GM23338 (cell line): ENCODE results near the gene KARS1. TPM values are rescaled to one million over a fixed set of nuclear protein-coding genes. Genes with fewer than 3 reads are reported as not detected.

ENCODE experiments used
- CREB1 ChIP-seq: fragments of 250-450 bp; sonication (Bioruptor Pico); IDR thresholded peaks from 2 replicates; pipeline ENCODE4 v1.5.0; 2020; ENCODE audit warnings: low read depth, mild to moderate bottlenecking, moderate library complexity
- CTCF ChIP-seq, 2 experiments: fragments of 200-600 bp in 1 of 2; sonication (generic) in 1 of 2; conservative IDR thresholded peaks; 2 replicates each; pipeline versions ENCODE4 v1.5.1 to v1.6.1; 2016 to 2017; ENCODE audit warnings: antibody characterized with exemption in 2 of 2, low read depth in 2 of 2, mild to moderate bottlenecking in 2 of 2, moderate library complexity in 1 of 2
- ETS1 ChIP-seq: IDR thresholded peaks from 2 replicates; pipeline ENCODE4 v1.6.1; 2016; ENCODE audit warnings: antibody characterized with exemption
- EZH2 ChIP-seq: fragments of 200-600 bp; sonication (generic); IDR thresholded peaks from one replicate; pipeline ENCODE4 v1.8.0; 2017; ENCODE audit warnings: antibody characterized with exemption, mild to moderate bottlenecking, low read depth; ENCODE audit not compliant: unreplicated experiment
- JUNB ChIP-seq: IDR thresholded peaks from one replicate; pipeline ENCODE4 v1.6.1; 2016; ENCODE audit warnings: antibody characterized with exemption; ENCODE audit not compliant: unreplicated experiment
- NANOG ChIP-seq: IDR thresholded peaks from 2 replicates; pipeline ENCODE4 v1.6.1; 2016; ENCODE audit warnings: antibody characterized with exemption, borderline replicate concordance
- REST ChIP-seq: IDR thresholded peaks from one replicate; pipeline ENCODE4 v1.6.1; 2018; ENCODE audit warnings: antibody characterized with exemption; ENCODE audit not compliant: unreplicated experiment
- STAT1 ChIP-seq: IDR thresholded peaks from one replicate; pipeline ENCODE4 v1.6.1; 2016; ENCODE audit warnings: antibody characterized with exemption; ENCODE audit not compliant: unreplicated experiment
- ZNF114 ChIP-seq: fragments of 250-450 bp; sonication (Bioruptor Pico); IDR thresholded peaks from 2 replicates; pipeline ENCODE4 v1.5.0; 2020; ENCODE audit warnings: mild to moderate bottlenecking, moderate library complexity
- ZNF462 ChIP-seq: fragments of 250-450 bp; sonication (Bioruptor Pico); IDR thresholded peaks from 2 replicates; pipeline ENCODE4 v1.5.0; 2020; ENCODE audit warnings: mild to moderate bottlenecking, moderate library complexity
- polyA plus RNA-seq: library from polyadenylated mRNA; unstranded; fragments of >200 nt; fragmentation: Nextera tagmentation; extraction: Ambion mirVana; gene quantifications from 2 replicates; pipeline ENCODE4 v1.2.1, GENCODE V29; 2016
- total RNA-seq: library from RNA; depleted of rRNA; stranded (reverse); fragments of >200 nt; shearing (Covaris generic); gene quantifications from 2 replicates; pipeline ENCODE4 v1.2.3, GENCODE V29; 2014

The KARS1 gene
- total and polyA plus RNA-seq, 2 experiments from 2014 or later, result 220 to 229 TPM

GRCh38 chr16:75627851-75628250 is 19.6 kb downstream of the KARS1 start (continued):
- no peak for TF ChIP-seq ZNF462
- TF ChIP-seq CTCF (conservative IDR thresholded peaks at IDR 0.05; ENCODE audit: low read depth in 2 of 2), result no peak
- TF ChIP-seq REST, result no peak
- TF ChIP-seq ETS1, result no peak
- TF ChIP-seq STAT1, result no peak
- TF ChIP-seq ZNF114 (CRISPR knock-in tag), result no peak
- TF ChIP-seq NANOG, result no peak
- no peak for TF ChIP-seq EZH2
- no peak for TF ChIP-seq CREB1
- TF ChIP-seq JUNB, result no peak
